SU-DHL-6 (cell line): ENCODE results near the gene EPYC.

Experiments used
- H2AFZ ChIP-seq: fragments of 200-600 bp; sonication (generic); 2 replicates; pipeline ENCODE4 v1.6.1; 2014; ENCODE audit warnings: low read depth, mild to moderate bottlenecking, moderate library complexity, mixed read lengths, antibody characterized with exemption, low read length; ENCODE audit not compliant: severe bottlenecking
- H3F3A ChIP-seq: fragments of 200-600 bp; shearing (Covaris generic); 2 replicates; pipeline ENCODE4 v1.6.0; 2016; ENCODE audit warnings: antibody characterized with exemption, mild to moderate bottlenecking; ENCODE audit not compliant: insufficient read depth
- H3K27ac ChIP-seq: fragments of 200-600 bp; sonication (generic); 2 replicates; pipeline ENCODE4 v1.5.1; 2016; ENCODE audit warnings: low read depth, mild to moderate bottlenecking, low read length, moderate library complexity, mixed read lengths
- H3K27me3 ChIP-seq: fragments of 200-600 bp; sonication (generic), shearing (Covaris generic); 2 replicates; pipeline ENCODE4 v1.6.0; 2014; ENCODE audit warnings: mild to moderate bottlenecking, low read length
- H3K36me3 ChIP-seq: fragments of 200-600 bp; sonication (generic); 2 replicates; pipeline ENCODE4 v1.6.1; 2014; ENCODE audit warnings: mild to moderate bottlenecking, low read length, mixed read lengths
- H3K4me2 ChIP-seq: fragments of 300-600, 200-600 bp; shearing (Covaris generic), sonication (generic); 2 replicates; pipeline ENCODE4 v1.6.0; 2014; ENCODE audit warnings: low read length, low read depth, mild to moderate bottlenecking; ENCODE audit not compliant: poor library complexity, severe bottlenecking
- H3K4me3 ChIP-seq: fragments of 200-600 bp; sonication (generic); 2 replicates; pipeline ENCODE4 v1.5.1; 2014; ENCODE audit warnings: antibody characterized with exemption, low read length, mild to moderate bottlenecking, mixed read lengths; ENCODE audit not compliant: insufficient read depth, poor library complexity, severe bottlenecking
- H3K79me2 ChIP-seq: fragments of 200-600 bp; sonication (generic); 2 replicates; pipeline ENCODE4 v1.6.1; 2014; ENCODE audit warnings: mild to moderate bottlenecking, low read length, moderate library complexity; ENCODE audit not compliant: insufficient read depth
- H3K9ac ChIP-seq: fragments of 200-600 bp; sonication (generic); 2 replicates; pipeline ENCODE4 v1.7.0; 2014; ENCODE audit warnings: mild to moderate bottlenecking, low read length
- H3K9me2 ChIP-seq: fragments of 200-600 bp; sonication (generic); replicated peaks from 2 replicates; pipeline ENCODE4 v1.6.1; 2014; ENCODE audit warnings: low read length; ENCODE audit not compliant: insufficient read depth
- H3K9me3 ChIP-seq: fragments of 200-600 bp; sonication (generic); 2 replicates; pipeline ENCODE4 v1.6.1; 2014; ENCODE audit warnings: low read length, mixed read lengths; ENCODE audit not compliant: insufficient read depth
- H4K20me1 ChIP-seq: fragments of 200-600 bp; sonication (generic); 2 replicates; pipeline ENCODE4 v1.6.1; 2014; ENCODE audit warnings: low read depth, mild to moderate bottlenecking, antibody characterized with exemption, low read length, moderate library complexity, mixed read lengths
- EZH2phosphoT487 ChIP-seq: fragments of 200-600 bp; sonication (generic), shearing (Covaris generic); conservative IDR thresholded peaks from 2 replicates; pipeline ENCODE4 v1.6.1; 2018; ENCODE audit warnings: mild to moderate bottlenecking, antibody characterized with exemption, low read length, moderate library complexity, mixed read lengths
- TF ChIP-seq, protein P1 (sequence below): fragments of 200-600 bp; sonication (generic); IDR thresholded peaks from one replicate; pipeline ENCODE4 v1.5.1; 2017; ENCODE audit warnings: antibody characterized with exemption, mild to moderate bottlenecking, low read length, moderate library complexity; ENCODE audit not compliant: insufficient read depth, poor library complexity, severe bottlenecking

Gene EPYC

GRCh38 chr12:90945070-90945649 is 59.6 kb downstream of the EPYC start:
- no peak overlapping the region for H3K4me2 ChIP-seq
- H3K9ac ChIP-seq = no peak overlapping the region
- no peak overlapping the region for H3K27ac ChIP-seq
- no peaks in the 10 kb centered on the region for H3K79me2 ChIP-seq
- no peaks in the 10 kb centered on the region for H3K27me3 ChIP-seq
- no peaks in the 10 kb centered on the region for H3K36me3 ChIP-seq
- H2AFZ ChIP-seq = no peak overlapping the region
- no peaks in the 10 kb centered on the region for H4K20me1 ChIP-seq
- no peaks in the 10 kb centered on the region for H3K9me2 ChIP-seq
- TF ChIP-seq, protein P1, sequence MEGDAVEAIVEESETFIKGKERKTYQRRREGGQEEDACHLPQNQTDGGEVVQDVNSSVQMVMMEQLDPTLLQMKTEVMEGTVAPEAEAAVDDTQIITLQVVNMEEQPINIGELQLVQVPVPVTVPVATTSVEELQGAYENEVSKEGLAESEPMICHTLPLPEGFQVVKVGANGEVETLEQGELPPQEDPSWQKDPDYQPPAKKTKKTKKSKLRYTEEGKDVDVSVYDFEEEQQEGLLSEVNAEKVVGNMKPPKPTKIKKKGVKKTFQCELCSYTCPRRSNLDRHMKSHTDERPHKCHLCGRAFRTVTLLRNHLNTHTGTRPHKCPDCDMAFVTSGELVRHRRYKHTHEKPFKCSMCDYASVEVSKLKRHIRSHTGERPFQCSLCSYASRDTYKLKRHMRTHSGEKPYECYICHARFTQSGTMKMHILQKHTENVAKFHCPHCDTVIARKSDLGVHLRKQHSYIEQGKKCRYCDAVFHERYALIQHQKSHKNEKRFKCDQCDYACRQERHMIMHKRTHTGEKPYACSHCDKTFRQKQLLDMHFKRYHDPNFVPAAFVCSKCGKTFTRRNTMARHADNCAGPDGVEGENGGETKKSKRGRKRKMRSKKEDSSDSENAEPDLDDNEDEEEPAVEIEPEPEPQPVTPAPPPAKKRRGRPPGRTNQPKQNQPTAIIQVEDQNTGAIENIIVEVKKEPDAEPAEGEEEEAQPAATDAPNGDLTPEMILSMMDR = peak; percentile 77
- TF ChIP-seq EZH2phosphoT487 = no peak
- no peaks in the 10 kb centered on the region for H3F3A ChIP-seq
- no peaks in the 10 kb centered on the region for H3K9me3 ChIP-seq
- no peak overlapping the region for H3K4me3 ChIP-seq

GRCh38 chr12:90943255-90943654 is 61.5 kb downstream of the EPYC start:
- H3K36me3 ChIP-seq = no peaks in the 10 kb centered on the region
- no peaks in the 10 kb centered on the region for H3K27me3 ChIP-seq
- no peaks in the 10 kb centered on the region for H3K79me2 ChIP-seq
- no peaks in the 10 kb centered on the region for H3F3A ChIP-seq
- H4K20me1 ChIP-seq = no peaks in the 10 kb centered on the region
- H3K9me2 ChIP-seq = no peaks in the 10 kb centered on the region
- H3K9ac ChIP-seq = no peak overlapping the region
- TF ChIP-seq, protein P1 = no peak
- no peak for TF ChIP-seq EZH2phosphoT487
- no peak overlapping the region for H3K27ac ChIP-seq
- no peaks in the 10 kb centered on the region for H3K9me3 ChIP-seq
- H3K4me3 ChIP-seq = no peak overlapping the region
- H2AFZ ChIP-seq = no peak overlapping the region
- H3K4me2 ChIP-seq = no peak overlapping the region

DNA sequence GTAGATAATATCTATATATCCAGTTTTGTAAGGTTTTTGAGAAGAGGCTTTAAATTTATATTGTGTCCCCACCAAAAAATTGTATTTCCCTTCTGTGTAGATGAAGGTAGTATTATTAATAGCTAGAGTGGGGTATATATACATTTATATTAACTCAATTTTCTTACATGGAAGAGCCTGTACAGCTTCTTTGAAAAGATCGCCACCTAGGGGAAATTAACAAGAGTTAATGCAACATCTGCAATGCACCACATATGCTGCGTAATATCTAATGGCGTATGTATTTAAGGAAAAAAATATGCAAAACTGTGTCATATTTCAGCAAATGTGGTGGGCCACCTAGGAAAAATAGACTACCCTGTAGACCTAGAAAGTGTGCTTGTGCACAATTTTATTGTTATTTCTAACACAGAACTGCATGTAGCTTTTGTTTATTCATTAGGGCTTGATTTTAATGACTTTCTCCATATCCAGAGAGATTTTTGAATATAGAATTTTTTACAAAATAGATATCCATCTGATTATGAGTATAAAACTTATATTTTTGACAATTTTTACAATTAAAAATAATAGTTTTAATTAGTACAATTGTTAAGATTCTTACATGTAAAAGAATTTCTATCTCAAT is 63.8 kb downstream of the EPYC start:
- no peak overlapping the region for H3K4me3 ChIP-seq
- H3K9me2 ChIP-seq = no peaks in the 10 kb centered on the region
- H4K20me1 ChIP-seq = no peaks in the 10 kb centered on the region
- no peak overlapping the region for H3K9ac ChIP-seq
- no peak for TF ChIP-seq EZH2phosphoT487
- TF ChIP-seq, protein P1 = peak; percentile 68
- H3K4me2 ChIP-seq = no peak overlapping the region
- no peak overlapping the region for H3K27ac ChIP-seq
- H3K36me3 ChIP-seq = no peaks in the 10 kb centered on the region
- H3K9me3 ChIP-seq = no peaks in the 10 kb centered on the region
- H3F3A ChIP-seq = no peaks in the 10 kb centered on the region
- H3K27me3 ChIP-seq = no peaks in the 10 kb centered on the region
- no peak overlapping the region for H2AFZ ChIP-seq
- no peaks in the 10 kb centered on the region for H3K79me2 ChIP-seq
